PC-9 (cell line): ENCODE results near the gene LGALS7B. TPM values are rescaled to one million over a fixed set of nuclear protein-coding genes. Genes with fewer than 3 reads are reported as not detected.

Source experiments
- BruUV-seq: library from RNA; stranded (reverse); fragments of 400-500 nt; replicated peaks from 2 replicates; lab custom pipeline; 2021; lab: Mats Ljungman, UMichigan
- CTCF ChIA-PET: fragments of 300-600 bp; sonication (Branson Sonifier 250); formaldehyde crosslinking; loops from one replicate; lab custom pipeline; 2022; ENCODE audit warnings: antibody characterized with exemption; lab: Charles Lee
- POLR2A ChIA-PET: fragments of 300-600 bp; sonication (Branson Sonifier 250); formaldehyde crosslinking; loops from one replicate; lab custom pipeline; 2022; ENCODE audit warnings: antibody characterized with exemption; ENCODE audit not compliant: unreplicated experiment; lab: Charles Lee
- DNase-seq, 2 experiments: peaks; one replicate each; pipeline versions ENCODE4 v3.0.0 to v3.0.0-alpha.2; 2015 to 2022; ENCODE audit warnings: mixed read lengths in 1 of 2
- H2AFZ ChIP-seq: fragments of 200-600 bp; sonication (generic); 2 replicates; pipeline ENCODE4 v1.8.1; 2017; ENCODE audit warnings: antibody characterized with exemption
- H3F3A ChIP-seq: fragments of 200-600 bp; sonication (generic); 2 replicates; pipeline ENCODE4 v1.8.1; 2017; ENCODE audit warnings: antibody characterized with exemption, mild to moderate bottlenecking, low read depth; ENCODE audit not compliant: insufficient read depth
- H3K27ac ChIP-seq: fragments of 200-600 bp; sonication (generic); 2 replicates; pipeline ENCODE4 v1.6.1; 2016; ENCODE audit warnings: mixed run types
- H3K27me3 ChIP-seq: fragments of 200-600 bp; sonication (generic); 2 replicates; pipeline ENCODE4 v1.6.1; 2016; ENCODE audit warnings: low read depth, mixed run types; ENCODE audit not compliant: insufficient read depth
- H3K36me3 ChIP-seq: fragments of 200-600 bp; sonication (generic); 2 replicates; pipeline ENCODE4 v1.6.1; 2016; ENCODE audit warnings: low read depth, mixed run types
- H3K4me1 ChIP-seq: fragments of 200-600 bp; sonication (generic); replicated peaks from 2 replicates; pipeline ENCODE4 v1.6.1; 2016; ENCODE audit warnings: mixed run types; ENCODE audit not compliant: insufficient read depth
- H3K4me2 ChIP-seq: fragments of 200-600 bp; sonication (generic); 2 replicates; pipeline ENCODE4 v1.6.1; 2017; ENCODE audit warnings: mixed run types
- H3K4me3 ChIP-seq: fragments of 200-600 bp; sonication (generic); 2 replicates; pipeline ENCODE4 v1.6.1; 2016; ENCODE audit warnings: mixed run types
- H3K79me2 ChIP-seq: fragments of 200-600 bp; sonication (generic); 2 replicates; pipeline ENCODE4 v1.6.1; 2017; ENCODE audit warnings: low read depth, mixed run types
- H3K9me2 ChIP-seq: fragments of 200-600 bp; sonication (generic); 2 replicates; pipeline ENCODE4 v1.8.1; 2017; ENCODE audit warnings: mild to moderate bottlenecking; ENCODE audit not compliant: insufficient read depth
- H3K9me3 ChIP-seq: fragments of 200-600 bp; sonication (generic); 2 replicates; pipeline ENCODE4 v1.8.1; 2016; ENCODE audit warnings: low read depth; ENCODE audit not compliant: insufficient read depth
- H4K20me1 ChIP-seq: fragments of 200-600 bp; sonication (generic); 2 replicates; pipeline ENCODE4 v1.8.1; 2017; ENCODE audit not compliant: insufficient read depth
- EZH2 ChIP-seq: fragments of 200-600 bp; sonication (generic); IDR thresholded peaks from 2 replicates; pipeline ENCODE4 v1.8.0; 2017; ENCODE audit warnings: antibody characterized with exemption, low read depth
- intact Hi-C: fragments of 100-400 bp; cut with micrococcal nuclease; formaldehyde crosslinking; loops from one replicate; pipeline ENCODE4 v1.10.0; 2022; ENCODE audit not compliant: unreplicated experiment
- total RNA-seq: library from RNA; stranded (reverse); gene quantifications from 2 replicates; pipeline ENCODE4 v1.2.3, GENCODE V29; 2021
- TF ChIP-seq, protein P1 (sequence below): fragments of 200-600 bp; sonication (generic); conservative IDR thresholded peaks from 2 replicates; pipeline ENCODE4 v1.6.1; 2017; ENCODE audit warnings: mixed run types, antibody characterized with exemption, mild to moderate bottlenecking, moderate library complexity

Gene LGALS7B
- total RNA-seq, 1 experiment from 2014 or later, result not detected

DNA sequence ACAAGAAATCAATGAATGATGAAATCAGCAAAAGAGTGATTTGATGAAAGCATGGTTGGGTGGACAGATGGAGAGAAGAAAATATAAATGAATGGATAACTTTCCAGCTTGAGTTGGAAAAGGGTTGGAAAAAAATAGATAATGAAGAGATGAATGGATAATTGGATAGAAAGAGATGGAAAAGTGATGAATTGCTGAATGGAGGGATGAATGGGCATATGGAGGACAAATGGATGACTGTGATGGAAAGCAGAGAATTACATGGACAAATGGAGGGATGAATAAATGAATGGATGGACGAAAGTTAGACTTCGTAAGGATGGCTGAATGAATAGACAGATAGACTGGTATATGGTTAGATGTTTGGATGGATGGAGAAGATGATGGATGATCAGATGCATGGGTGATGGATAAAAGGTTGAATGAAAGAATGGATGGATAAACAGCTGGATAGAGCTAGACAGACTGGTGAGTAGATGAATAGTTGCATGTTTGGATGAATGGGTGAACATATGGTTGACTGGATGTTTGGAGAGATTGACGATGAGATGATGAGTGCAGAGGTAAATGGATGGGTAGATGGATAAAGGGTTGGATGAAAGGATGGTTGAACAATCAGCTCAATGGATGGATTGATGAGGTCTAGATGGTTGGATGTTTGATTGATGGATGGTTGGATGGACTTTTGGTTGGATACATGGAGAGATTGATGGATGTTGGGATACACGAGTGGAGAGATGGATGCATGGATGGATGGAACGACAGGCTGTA is 11.8 kb downstream of the LGALS7B start:
- peak overlapping the region; percentile 62; the same call in 1 of the 2 replicates for H3K4me2 ChIP-seq
- H3K9me3 ChIP-seq, result peaks cover 6% of the 10 kb centered on the region
- no peaks in the 10 kb centered on the region for H3K79me2 ChIP-seq
- no peak for DNase-seq
- H4K20me1 ChIP-seq, result no peaks in the 10 kb centered on the region
- no peak overlapping the region for H3K4me3 ChIP-seq
- H3K4me1 ChIP-seq, result peaks cover 21% of the 10 kb centered on the region
- H3K9me2 ChIP-seq, result no peaks in the 10 kb centered on the region
- ChIA-PET POLR2A (no interaction called here), CTCF (interaction anchor here (0.5 kb wide), 1 partner anchor 128 kb away, joined by 5 read pairs; no protein-coding TSS in a partner anchor)
- H3K27ac ChIP-seq, result peak overlapping the region; percentile 96
- no peak for TF ChIP-seq EZH2
- TF ChIP-seq, protein P1, sequence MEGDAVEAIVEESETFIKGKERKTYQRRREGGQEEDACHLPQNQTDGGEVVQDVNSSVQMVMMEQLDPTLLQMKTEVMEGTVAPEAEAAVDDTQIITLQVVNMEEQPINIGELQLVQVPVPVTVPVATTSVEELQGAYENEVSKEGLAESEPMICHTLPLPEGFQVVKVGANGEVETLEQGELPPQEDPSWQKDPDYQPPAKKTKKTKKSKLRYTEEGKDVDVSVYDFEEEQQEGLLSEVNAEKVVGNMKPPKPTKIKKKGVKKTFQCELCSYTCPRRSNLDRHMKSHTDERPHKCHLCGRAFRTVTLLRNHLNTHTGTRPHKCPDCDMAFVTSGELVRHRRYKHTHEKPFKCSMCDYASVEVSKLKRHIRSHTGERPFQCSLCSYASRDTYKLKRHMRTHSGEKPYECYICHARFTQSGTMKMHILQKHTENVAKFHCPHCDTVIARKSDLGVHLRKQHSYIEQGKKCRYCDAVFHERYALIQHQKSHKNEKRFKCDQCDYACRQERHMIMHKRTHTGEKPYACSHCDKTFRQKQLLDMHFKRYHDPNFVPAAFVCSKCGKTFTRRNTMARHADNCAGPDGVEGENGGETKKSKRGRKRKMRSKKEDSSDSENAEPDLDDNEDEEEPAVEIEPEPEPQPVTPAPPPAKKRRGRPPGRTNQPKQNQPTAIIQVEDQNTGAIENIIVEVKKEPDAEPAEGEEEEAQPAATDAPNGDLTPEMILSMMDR, result no peak
- no peak overlapping the region for H2AFZ ChIP-seq
- H3F3A ChIP-seq, result peaks cover 19% of the 10 kb centered on the region
- no peaks in the 10 kb centered on the region for H3K27me3 ChIP-seq
- no TSS peak for BruUV-seq
- intact Hi-C loops, result no loop called here
- H3K36me3 ChIP-seq, result no peaks in the 10 kb centered on the region

DNA sequence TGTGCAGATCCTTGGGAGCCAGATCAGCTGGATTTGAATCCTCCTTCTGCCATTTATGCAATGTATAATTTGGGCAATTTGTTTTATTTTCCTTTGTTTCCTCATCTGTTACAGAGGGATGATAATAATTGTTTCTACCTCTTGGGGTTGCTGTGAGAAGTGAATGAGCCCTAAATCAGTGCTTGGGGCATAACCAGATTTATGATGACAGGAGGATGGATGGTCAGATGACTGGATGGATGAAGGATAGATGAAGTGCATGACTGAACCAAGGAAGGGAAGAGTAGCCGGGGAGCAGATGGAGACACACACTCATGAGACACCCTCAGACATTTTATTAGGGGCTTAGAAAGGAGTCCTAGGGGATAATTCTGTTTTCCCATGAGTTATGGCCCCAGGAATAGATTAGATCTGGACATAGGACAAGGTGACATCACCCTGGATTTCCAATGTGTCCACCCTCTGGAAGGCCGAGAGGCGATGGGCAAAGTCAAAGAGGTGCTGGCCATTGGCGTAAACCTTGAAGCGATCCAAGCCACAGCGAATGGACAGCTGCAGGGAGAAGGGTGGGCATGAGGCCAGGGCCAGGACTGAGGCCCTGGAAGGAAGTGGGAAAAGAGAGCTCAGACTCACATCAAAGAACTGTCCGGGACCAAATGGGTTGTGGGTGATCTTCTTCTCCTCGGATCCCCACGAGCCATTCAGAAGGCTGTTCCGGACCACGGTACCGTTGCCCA is 12.5 kb downstream of the LGALS7B start:
- Histone ChIP-seq H4K20me1 (no peaks in the 10 kb centered on the region), H3K4me1 (peaks cover 21% of the 10 kb centered on the region), H3K27me3 (no peaks in the 10 kb centered on the region), H3F3A (peaks cover 19% of the 10 kb centered on the region), H3K79me2 (no peaks in the 10 kb centered on the region), H3K36me3 (no peaks in the 10 kb centered on the region), H3K4me2 (no peak overlapping the region), H2AFZ (no peak overlapping the region), H3K9me3 (peaks cover 6% of the 10 kb centered on the region), H3K9me2 (no peaks in the 10 kb centered on the region), H3K4me3 (no peak overlapping the region), H3K27ac (no peak overlapping the region; the same call in 1 of the 2 replicates)
- ChIA-PET POLR2A (interaction anchor here (0.6 kb wide), 1 partner anchor 200 kb away, joined by 3 read pairs; no protein-coding TSS in a partner anchor), CTCF (interaction anchor here (0.5 kb wide), 1 partner anchor 128 kb away, joined by 5 read pairs; no protein-coding TSS in a partner anchor)
- no TSS peak for BruUV-seq
- intact Hi-C loops, result no loop called here
- no peak for DNase-seq
- TF ChIP-seq, protein P1, result no peak
- no peak for TF ChIP-seq EZH2

DNA sequence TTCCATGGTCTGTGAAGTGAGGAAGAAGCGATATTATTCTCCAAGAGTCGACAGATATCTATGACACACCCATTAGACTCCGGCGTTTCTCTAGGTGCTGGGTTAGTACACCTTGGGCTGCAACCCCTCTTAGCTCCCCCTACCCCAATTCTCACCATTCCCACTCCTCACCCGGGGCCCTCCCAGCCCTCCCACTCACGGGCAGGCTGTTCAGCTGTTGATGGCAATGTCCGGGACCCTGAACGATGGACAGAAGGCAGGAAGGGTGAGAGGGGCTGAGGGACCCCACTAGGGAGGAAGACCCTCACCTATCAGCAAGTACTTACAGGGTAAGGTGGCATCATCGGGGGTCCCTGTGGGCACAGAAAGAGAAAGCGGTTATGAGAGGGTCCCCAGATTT is 14.5 kb downstream of the LGALS7B start:
- CTCF ChIA-PET, result no interaction called here

More for the DNA sequence above, 14.5 kb downstream of the LGALS7B start:
- no TSS peak for BruUV-seq
- Histone ChIP-seq H3K4me2 (no peak overlapping the region), H3K4me3 (no peak overlapping the region), H2AFZ (no peak overlapping the region), H3K27me3 (no peaks in the 10 kb centered on the region), H3K79me2 (no peaks in the 10 kb centered on the region), H3K9me2 (no peaks in the 10 kb centered on the region), H3K9me3 (peaks cover 6% of the 10 kb centered on the region), H3K36me3 (no peaks in the 10 kb centered on the region), H4K20me1 (no peaks in the 10 kb centered on the region), H3F3A (peaks cover 19% of the 10 kb centered on the region), H3K4me1 (peaks cover 21% of the 10 kb centered on the region), H3K27ac (no peak overlapping the region)
- TF ChIP-seq, protein P1, result no peak
- no peak for TF ChIP-seq EZH2
- DNase-seq, result no peak
- POLR2A ChIA-PET, result no interaction called here
- intact Hi-C loops, result no loop called here
